ENCODE results near the gene TMEM59L.

GRCh38 chr19:18591735-18592385 is 20.8 kb upstream of the TMEM59L start:
- TF ChIP-seq CTCF (conservative IDR thresholded peaks at IDR 0.05 in 1 of 2, IDR thresholded peaks at IDR 0.05 in 1 of 2; ENCODE audit: low read depth in 1 of 2, low read length in 2 of 2), result no peak
- TF ChIP-seq EZH2 (IDR thresholded peaks at IDR 0.05; ENCODE audit: low read length, missing control alignments), result no peak

Data from fibroblast of lung (primary cell).